ENCODE results near the gene GTF2H1. TPM values are rescaled to one million over a fixed set of nuclear protein-coding genes. Genes with fewer than 3 reads are reported as not detected.

The GTF2H1 gene
- total RNA-seq, 4 donors from 2014 or later = 46.6 to 147 (median 60.0) TPM

- Histone ChIP-seq H3K36me3 (peaks cover 0 to 33% (median 6%) of the 10 kb centered on the region in 4 donors), H3K27me3 (no peaks in the 10 kb centered on the region), H3K27ac (no peak overlapping the region), H3K4me3 (no peak overlapping the region), H3K4me1 (peaks cover 6 to 14% (median 8%) of the 10 kb centered on the region in 4 donors), H3K9me3 (no peaks in the 10 kb centered on the region)
- DNase-seq = no peak
- WGBS, 2 donors (ENCODE audit: low coverage in 1 of 2) = 75 to 78% methylated on average over 5 of the region's 5 CpGs
- intact Hi-C loops (cut with DNase I; ENCODE audit: low total_unique reads) (loop anchor here (10.0 kb wide), 1 partner anchor 65 kb away; the partner anchor contains the start of gene LDHA), in situ Hi-C loops (cut with MboI; ENCODE audit: low pct_ligation_motif_present in 1 of 4, low pct_unique_long_range_greater_than_20kb in 1 of 4, low sequenced_read_pairs in 3 of 4) (loop anchor here in 3 of 4 donors (10.0 to 25.0 kb wide), 3 partner anchors 183 to 305 kb away; partner anchors contain the start of genes TSG101 (in 2 of the 3) and SPTY2D1 (in 1 of the 3))
- TF ChIP-seq EP300 (IDR thresholded peaks at IDR 0.05; ENCODE audit: low read depth) (no peak), POLR2A (IDR thresholded peaks at IDR 0.05) (no peak), CTCF (IDR thresholded peaks at IDR 0.05) (no peak), POLR2AphosphoS5 (IDR thresholded peaks at IDR 0.05) (no peak)
These were observed 7.0 kb downstream of the GTF2H1 start for GRCh38 chr11:18329196-18329870.

GRCh38 chr11:18330921-18331320, 8.6 kb downstream of the GTF2H1 start:
- Histone ChIP-seq H3K27me3 (no peaks in the 10 kb centered on the region), H3K4me1 (no peaks in the 10 kb centered on the region), H3K9me3 (no peaks in the 10 kb centered on the region), H3K27ac (no peak overlapping the region), H3K36me3 (peaks cover 0 to 43% (median 10%) of the 10 kb centered on the region in 4 donors), H3K4me3 (no peak overlapping the region)
- 67 to 90% methylated on average over 4 to 6 of the region's 6 CpGs for WGBS, 2 donors (ENCODE audit: low coverage in 1 of 2)
- in situ Hi-C loops (cut with MboI; ENCODE audit: low pct_ligation_motif_present in 1 of 4, low pct_unique_long_range_greater_than_20kb in 1 of 4, low sequenced_read_pairs in 3 of 4) = loop anchor here in 1 of 4 donors (25.0 kb wide), 1 partner anchor 181 kb away; no protein-coding TSS in a partner anchor
- no peak for DNase-seq
- intact Hi-C loops (cut with DNase I; ENCODE audit: low total_unique reads) = no loop called here
- no peak for TF ChIP-seq POLR2AphosphoS5 (IDR thresholded peaks at IDR 0.05)
- no peak for TF ChIP-seq EP300 (IDR thresholded peaks at IDR 0.05; ENCODE audit: low read depth)
- no peak for TF ChIP-seq CTCF (IDR thresholded peaks at IDR 0.05)
- no peak for TF ChIP-seq POLR2A (IDR thresholded peaks at IDR 0.05)

- Histone ChIP-seq H3K4me1 (no peaks in the 10 kb centered on the region), H3K27me3 (no peaks in the 10 kb centered on the region), H3K9me3 (no peaks in the 10 kb centered on the region), H3K4me3 (no peak overlapping the region), H3K36me3 (peaks cover 0 to 43% (median 16%) of the 10 kb centered on the region in 4 donors), H3K27ac (no peak overlapping the region)
- intact Hi-C loops (cut with DNase I; ENCODE audit: low total_unique reads) = no loop called here
- in situ Hi-C loops (cut with MboI; ENCODE audit: low pct_ligation_motif_present in 1 of 4, low pct_unique_long_range_greater_than_20kb in 1 of 4, low sequenced_read_pairs in 3 of 4) = loop anchor here in 1 of 4 donors (25.0 kb wide), 1 partner anchor 180 kb away; no protein-coding TSS in a partner anchor
- DNase-seq = no peak
- WGBS, 2 donors (ENCODE audit: low coverage in 1 of 2) = 60 to 83% methylated on average over 1 of the region's 1 CpG
- TF ChIP-seq POLR2AphosphoS5 (IDR thresholded peaks at IDR 0.05) (no peak), POLR2A (IDR thresholded peaks at IDR 0.05) (no peak), CTCF (IDR thresholded peaks at IDR 0.05) (no peak), EP300 (IDR thresholded peaks at IDR 0.05; ENCODE audit: low read depth) (no peak)
These were observed 9.9 kb downstream of the GTF2H1 start for GRCh38 chr11:18332302-18332701.

GRCh38 chr11:18332891-18333290, 10.5 kb downstream of the GTF2H1 start:
- in situ Hi-C loops (cut with MboI; ENCODE audit: low pct_ligation_motif_present in 1 of 4, low pct_unique_long_range_greater_than_20kb in 1 of 4, low sequenced_read_pairs in 3 of 4) (loop anchor here in 1 of 4 donors (25.0 kb wide), 1 partner anchor 179 kb away; no protein-coding TSS in a partner anchor), intact Hi-C loops (cut with DNase I; ENCODE audit: low total_unique reads) (no loop called here)
- Histone ChIP-seq H3K27me3 (no peaks in the 10 kb centered on the region), H3K9me3 (no peaks in the 10 kb centered on the region), H3K4me3 (no peak overlapping the region), H3K36me3 (peaks cover 0 to 42% (median 19%) of the 10 kb centered on the region in 4 donors), H3K27ac (no peak overlapping the region), H3K4me1 (no peaks in the 10 kb centered on the region)
- no peak for DNase-seq
- TF ChIP-seq EP300 (IDR thresholded peaks at IDR 0.05; ENCODE audit: low read depth) (no peak), POLR2A (IDR thresholded peaks at IDR 0.05) (no peak), POLR2AphosphoS5 (IDR thresholded peaks at IDR 0.05) (no peak), CTCF (IDR thresholded peaks at IDR 0.05) (no peak)
- WGBS, 2 donors (ENCODE audit: low coverage in 1 of 2) = 82 to 94% methylated on average over 3 of the region's 3 CpGs

All from transverse colon (tissue), 4 donors.